Measurements from ENCODE around the gene ABHD5. TPM values are rescaled to one million over a fixed set of nuclear protein-coding genes. Genes with fewer than 3 reads are reported as not detected.
A peak's percentile ranks its signal among the peaks of the same experiment; 100 is the strongest.

ABHD5 gene
- total RNA-seq, 1 experiment from 2014 or later, result 20.3 TPM

GRCh38 chr3:43707998-43708397 lies 17.3 kb downstream of the ABHD5 start:
- no peak for TF ChIP-seq CTCF (IDR thresholded peaks at IDR 0.05; ENCODE audit: unreplicated experiment)
- BruUV-seq (replicated peaks), result no TSS peak
- CTCF ChIA-PET, result interaction anchor here (0.8 kb wide), 1 partner anchor 10 kb away, joined by 3 read pairs; no protein-coding TSS in a partner anchor
- Mint-ChIP-seq H3K4me1 (ENCODE audit: low read depth, unreplicated experiment) (peaks cover 12% of the 10 kb centered on the region), H3K27me3 (ENCODE audit: unreplicated experiment) (no peaks in the 10 kb centered on the region), H3K9me3 (ENCODE audit: low read depth, unreplicated experiment) (no peaks in the 10 kb centered on the region), H3K27ac (ENCODE audit: unreplicated experiment) (peak overlapping the region; percentile 42), H3K36me3 (ENCODE audit: insufficient read depth, unreplicated experiment) (peaks cover 3% of the 10 kb centered on the region), H3K4me3 (ENCODE audit: low read depth, unreplicated experiment) (no peak overlapping the region)
- DNase-seq, result peak; percentile 15
- intact Hi-C loops (cut with micrococcal nuclease; ENCODE audit: unreplicated experiment), result loop anchor here (5.0 kb wide), 1 partner anchor 44 kb away; no protein-coding TSS in a partner anchor

- intact Hi-C loops (cut with micrococcal nuclease; ENCODE audit: unreplicated experiment), result loop anchor here (5.0 kb wide), 1 partner anchor 43 kb away; no protein-coding TSS in a partner anchor
- CTCF ChIA-PET, result no interaction called here
- no peaks in the 10 kb centered on the region for H3K9me3 Mint-ChIP-seq (ENCODE audit: low read depth, unreplicated experiment)
- H3K27ac Mint-ChIP-seq (ENCODE audit: unreplicated experiment), result no peak overlapping the region
- DNase-seq, result no peak
- H3K4me1 Mint-ChIP-seq (ENCODE audit: low read depth, unreplicated experiment), result peaks cover 12% of the 10 kb centered on the region
- no peak for TF ChIP-seq CTCF (IDR thresholded peaks at IDR 0.05; ENCODE audit: unreplicated experiment)
- no peak overlapping the region for H3K4me3 Mint-ChIP-seq (ENCODE audit: low read depth, unreplicated experiment)
- H3K36me3 Mint-ChIP-seq (ENCODE audit: insufficient read depth, unreplicated experiment), result peaks cover 4% of the 10 kb centered on the region
- H3K27me3 Mint-ChIP-seq (ENCODE audit: unreplicated experiment), result no peaks in the 10 kb centered on the region
- no TSS peak for BruUV-seq (replicated peaks)
These were observed 18.3 kb downstream of the ABHD5 start for GRCh38 chr3:43709022-43709421.

GRCh38 chr3:43710607-43711006 lies 19.9 kb downstream of the ABHD5 start:
- CTCF ChIA-PET, result interaction anchor here (1.1 kb wide), 1 partner anchor 11 kb away, joined by 4 read pairs; no protein-coding TSS in a partner anchor
- Mint-ChIP-seq H3K36me3 (ENCODE audit: insufficient read depth, unreplicated experiment) (peaks cover 4% of the 10 kb centered on the region), H3K4me3 (ENCODE audit: low read depth, unreplicated experiment) (no peak overlapping the region), H3K9me3 (ENCODE audit: low read depth, unreplicated experiment) (no peaks in the 10 kb centered on the region), H3K27me3 (ENCODE audit: unreplicated experiment) (no peaks in the 10 kb centered on the region), H3K4me1 (ENCODE audit: low read depth, unreplicated experiment) (peaks cover 12% of the 10 kb centered on the region), H3K27ac (ENCODE audit: unreplicated experiment) (no peak overlapping the region)
- intact Hi-C loops (cut with micrococcal nuclease; ENCODE audit: unreplicated experiment), result no loop called here
- no peak for TF ChIP-seq CTCF (IDR thresholded peaks at IDR 0.05; ENCODE audit: unreplicated experiment)
- DNase-seq, result no peak
- BruUV-seq (replicated peaks), result no TSS peak

- no peak for TF ChIP-seq CTCF (IDR thresholded peaks at IDR 0.05; ENCODE audit: unreplicated experiment)
- H3K27ac Mint-ChIP-seq (ENCODE audit: unreplicated experiment), result no peak overlapping the region
- CTCF ChIA-PET, result no interaction called here
These were observed 27.6 kb downstream of the ABHD5 start for GRCh38 chr3:43718296-43718695.

More at GRCh38 chr3:43718296-43718695, 27.6 kb downstream of the ABHD5 start:
- BruUV-seq (replicated peaks), result no TSS peak
- Mint-ChIP-seq H3K9me3 (ENCODE audit: low read depth, unreplicated experiment) (no peaks in the 10 kb centered on the region), H3K4me1 (ENCODE audit: low read depth, unreplicated experiment) (peaks cover 14% of the 10 kb centered on the region), H3K36me3 (ENCODE audit: insufficient read depth, unreplicated experiment) (no peaks in the 10 kb centered on the region), H3K4me3 (ENCODE audit: low read depth, unreplicated experiment) (no peak overlapping the region), H3K27me3 (ENCODE audit: unreplicated experiment) (no peaks in the 10 kb centered on the region)
- no peak for DNase-seq
- intact Hi-C loops (cut with micrococcal nuclease; ENCODE audit: unreplicated experiment), result no loop called here

Data from Calu3 (cell line).